GM23338 (cell line): ENCODE results near the gene DENND5B. TPM values are rescaled to one million over a fixed set of nuclear protein-coding genes. Genes with fewer than 3 reads are reported as not detected.
A peak's percentile ranks its signal among the peaks of the same experiment; 100 is the strongest.

Experiments used
- ATAC-seq: fragments of 200-7000 bp; cut with Tn5 transposase; 3 replicates; pipeline ENCODE4 v1.9.1; 2020
- DNase-seq: peaks from one replicate; pipeline ENCODE4 v3.0.0-alpha.2; 2015; ENCODE audit warnings: low spot score
- H2AFZ ChIP-seq: fragments of 200-600 bp; sonication (generic); 2 replicates; pipeline ENCODE4 v1.8.0; 2016; ENCODE audit warnings: antibody characterized with exemption, mild to moderate bottlenecking, moderate library complexity
- H3F3A ChIP-seq: fragments of 200-600 bp; sonication (generic); replicated peaks from 2 replicates; pipeline ENCODE4 v1.8.0; 2017; ENCODE audit warnings: antibody characterized with exemption, mixed run types, low read depth
- H3K27ac ChIP-seq: fragments of 200-600 bp; sonication (generic); 2 replicates; pipeline ENCODE4 v1.6.1; 2016; ENCODE audit warnings: low read depth
- H3K27me3 ChIP-seq: fragments of 200-600 bp; sonication (generic); 2 replicates; pipeline ENCODE4 v1.8.0; 2016; ENCODE audit warnings: mild to moderate bottlenecking, mixed run types, moderate library complexity; ENCODE audit not compliant: insufficient read depth
- H3K36me3 ChIP-seq: fragments of 200-600 bp; sonication (generic); 2 replicates; pipeline ENCODE4 v1.8.0; 2016; ENCODE audit warnings: mild to moderate bottlenecking; ENCODE audit not compliant: insufficient read depth
- H3K4me1 ChIP-seq: fragments of 200-600 bp; sonication (generic); 2 replicates; pipeline ENCODE4 v1.8.0; 2016; ENCODE audit warnings: mild to moderate bottlenecking, moderate library complexity; ENCODE audit not compliant: insufficient read depth
- H3K4me2 ChIP-seq: fragments of 200-600 bp; sonication (generic); 2 replicates; pipeline ENCODE4 v1.7.1; 2017; ENCODE audit warnings: mixed run types
- H3K4me3 ChIP-seq: fragments of 200-600 bp; sonication (generic); 2 replicates; pipeline ENCODE4 v1.6.1; 2016; ENCODE audit warnings: mixed run types
- H3K79me2 ChIP-seq: fragments of 200-600 bp; sonication (generic); replicated peaks from 2 replicates; pipeline ENCODE4 v1.8.0; 2017; ENCODE audit warnings: mild to moderate bottlenecking; ENCODE audit not compliant: insufficient read depth
- H3K9me2 ChIP-seq: fragments of 200-600 bp; sonication (generic); 2 replicates; pipeline ENCODE4 v1.8.0; 2017; ENCODE audit not compliant: insufficient read depth
- H4K20me1 ChIP-seq: fragments of 200-600 bp; sonication (generic); replicated peaks from 2 replicates; pipeline ENCODE4 v1.8.0; 2017; ENCODE audit warnings: mild to moderate bottlenecking; ENCODE audit not compliant: insufficient read depth
- H3K27ac Mint-ChIP-seq: 2 replicates; pipeline ENCODE4 v1.8.0; 2020; ENCODE audit warnings: inconsistent platforms, mild to moderate bottlenecking, moderate library complexity, mixed read lengths
- H3K27me3 Mint-ChIP-seq: 3 replicates; pipeline ENCODE4 v1.8.0; 2022; ENCODE audit warnings: low read depth, mild to moderate bottlenecking, moderate library complexity, mixed read lengths, inconsistent platforms; ENCODE audit not compliant: insufficient read depth, poor library complexity
- H3K36me3 Mint-ChIP-seq: 3 replicates; pipeline ENCODE4 v1.8.0; 2021; ENCODE audit warnings: low read depth, mild to moderate bottlenecking, inconsistent platforms, moderate library complexity, mixed read lengths
- H3K4me1 Mint-ChIP-seq: 3 replicates; pipeline ENCODE4 v1.8.0; 2020; ENCODE audit warnings: mild to moderate bottlenecking, inconsistent platforms, mixed read lengths
- H3K4me3 Mint-ChIP-seq: 3 replicates; pipeline ENCODE4 v1.8.0; 2021; ENCODE audit warnings: moderate library complexity, mild to moderate bottlenecking, inconsistent platforms, mixed read lengths
- H3K9me3 Mint-ChIP-seq: 3 replicates; pipeline ENCODE4 v1.8.0; 2020; ENCODE audit warnings: moderate library complexity, mild to moderate bottlenecking, inconsistent platforms, mixed read lengths
- CTCF ChIP-seq, 2 experiments: fragments of 200-600 bp in 1 of 2; sonication (generic) in 1 of 2; conservative IDR thresholded peaks; 2 replicates each; pipeline versions ENCODE4 v1.5.1 to v1.6.1; 2016 to 2017; ENCODE audit warnings: antibody characterized with exemption in 2 of 2, low read depth in 2 of 2, mild to moderate bottlenecking in 2 of 2, moderate library complexity in 1 of 2
- EZH2 ChIP-seq: fragments of 200-600 bp; sonication (generic); IDR thresholded peaks from one replicate; pipeline ENCODE4 v1.8.0; 2017; ENCODE audit warnings: antibody characterized with exemption, mild to moderate bottlenecking, low read depth; ENCODE audit not compliant: unreplicated experiment
- EZH2phosphoT487 ChIP-seq: fragments of 200-600 bp; sonication (generic); IDR thresholded peaks from one replicate; pipeline ENCODE4 v1.8.1; 2018; ENCODE audit warnings: antibody characterized with exemption; ENCODE audit not compliant: unreplicated experiment
- JUNB ChIP-seq: IDR thresholded peaks from one replicate; pipeline ENCODE4 v1.6.1; 2016; ENCODE audit warnings: antibody characterized with exemption; ENCODE audit not compliant: unreplicated experiment
- NANOG ChIP-seq: IDR thresholded peaks from 2 replicates; pipeline ENCODE4 v1.6.1; 2016; ENCODE audit warnings: antibody characterized with exemption, borderline replicate concordance
- POLR2AphosphoS5 ChIP-seq: IDR thresholded peaks from 2 replicates; pipeline ENCODE4 v1.6.1; 2016; ENCODE audit warnings: antibody characterized with exemption, low read depth
- STAT1 ChIP-seq: IDR thresholded peaks from one replicate; pipeline ENCODE4 v1.6.1; 2016; ENCODE audit warnings: antibody characterized with exemption; ENCODE audit not compliant: unreplicated experiment
- ZNF114 ChIP-seq: fragments of 250-450 bp; sonication (Bioruptor Pico); IDR thresholded peaks from 2 replicates; pipeline ENCODE4 v1.5.0; 2020; ENCODE audit warnings: mild to moderate bottlenecking, moderate library complexity
- ZNF331 ChIP-seq: fragments of 250-450 bp; sonication (Bioruptor Pico); IDR thresholded peaks from 2 replicates; pipeline ENCODE4 v1.5.0; 2020; ENCODE audit warnings: low read depth, mild to moderate bottlenecking, moderate library complexity
- polyA plus RNA-seq: library from polyadenylated mRNA; unstranded; fragments of >200 nt; fragmentation: Nextera tagmentation; extraction: Ambion mirVana; gene quantifications from 2 replicates; pipeline ENCODE4 v1.2.1, GENCODE V29; 2016
- total RNA-seq: library from RNA; depleted of rRNA; stranded (reverse); fragments of >200 nt; shearing (Covaris generic); gene quantifications from 2 replicates; pipeline ENCODE4 v1.2.3, GENCODE V29; 2014
- TF ChIP-seq, protein P1 (sequence below): fragments of 250-450 bp; sonication (Bioruptor Pico); IDR thresholded peaks from 2 replicates; pipeline ENCODE4 v1.5.0; 2020; ENCODE audit warnings: mild to moderate bottlenecking, moderate library complexity
- TF ChIP-seq, protein P2 (sequence below): IDR thresholded peaks from one replicate; pipeline ENCODE4 v1.6.1; 2018; ENCODE audit warnings: antibody characterized with exemption; ENCODE audit not compliant: unreplicated experiment

The DENND5B gene
- total and polyA plus RNA-seq, 2 experiments from 2014 or later, result 6.5 to 17.2 TPM

DNA sequence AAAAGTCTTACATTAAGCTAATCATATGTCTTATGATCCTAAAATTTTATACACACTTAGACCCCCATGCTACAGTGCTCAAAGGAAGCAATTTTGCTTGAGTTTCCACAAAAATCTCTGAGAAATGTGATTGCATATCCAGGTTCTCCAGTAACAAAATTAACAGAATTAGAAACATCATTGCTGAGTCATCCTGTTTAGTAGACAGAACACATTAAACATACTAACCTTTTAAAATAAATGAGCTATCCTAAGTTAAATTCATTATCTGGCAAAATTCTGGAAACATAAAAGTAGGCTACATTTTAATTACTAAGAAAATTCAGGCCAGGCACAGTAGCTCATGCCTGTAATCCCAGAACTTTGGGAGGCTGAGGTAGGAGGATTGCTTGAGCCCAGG lies 94.7 kb downstream of the DENND5B start:
- Mint-ChIP-seq H3K9me3 (no peaks in the 10 kb centered on the region), H3K27me3 (peaks cover 15% of the 10 kb centered on the region), H3K4me1 (peaks cover 46% of the 10 kb centered on the region), H3K36me3 (peaks cover 19% of the 10 kb centered on the region), H3K27ac (no peak overlapping the region), H3K4me3 (no peak overlapping the region)
- no peak for TF ChIP-seq STAT1
- TF ChIP-seq POLR2AphosphoS5, result no peak
- no peak for TF ChIP-seq CTCF (conservative IDR thresholded peaks at IDR 0.05; ENCODE audit: low read depth in 2 of 2)
- TF ChIP-seq ZNF331, result no peak
- no peak for TF ChIP-seq EZH2phosphoT487
- TF ChIP-seq EZH2, result no peak
- no peak for TF ChIP-seq ZNF114
- TF ChIP-seq JUNB, result no peak
- TF ChIP-seq, protein P1, sequence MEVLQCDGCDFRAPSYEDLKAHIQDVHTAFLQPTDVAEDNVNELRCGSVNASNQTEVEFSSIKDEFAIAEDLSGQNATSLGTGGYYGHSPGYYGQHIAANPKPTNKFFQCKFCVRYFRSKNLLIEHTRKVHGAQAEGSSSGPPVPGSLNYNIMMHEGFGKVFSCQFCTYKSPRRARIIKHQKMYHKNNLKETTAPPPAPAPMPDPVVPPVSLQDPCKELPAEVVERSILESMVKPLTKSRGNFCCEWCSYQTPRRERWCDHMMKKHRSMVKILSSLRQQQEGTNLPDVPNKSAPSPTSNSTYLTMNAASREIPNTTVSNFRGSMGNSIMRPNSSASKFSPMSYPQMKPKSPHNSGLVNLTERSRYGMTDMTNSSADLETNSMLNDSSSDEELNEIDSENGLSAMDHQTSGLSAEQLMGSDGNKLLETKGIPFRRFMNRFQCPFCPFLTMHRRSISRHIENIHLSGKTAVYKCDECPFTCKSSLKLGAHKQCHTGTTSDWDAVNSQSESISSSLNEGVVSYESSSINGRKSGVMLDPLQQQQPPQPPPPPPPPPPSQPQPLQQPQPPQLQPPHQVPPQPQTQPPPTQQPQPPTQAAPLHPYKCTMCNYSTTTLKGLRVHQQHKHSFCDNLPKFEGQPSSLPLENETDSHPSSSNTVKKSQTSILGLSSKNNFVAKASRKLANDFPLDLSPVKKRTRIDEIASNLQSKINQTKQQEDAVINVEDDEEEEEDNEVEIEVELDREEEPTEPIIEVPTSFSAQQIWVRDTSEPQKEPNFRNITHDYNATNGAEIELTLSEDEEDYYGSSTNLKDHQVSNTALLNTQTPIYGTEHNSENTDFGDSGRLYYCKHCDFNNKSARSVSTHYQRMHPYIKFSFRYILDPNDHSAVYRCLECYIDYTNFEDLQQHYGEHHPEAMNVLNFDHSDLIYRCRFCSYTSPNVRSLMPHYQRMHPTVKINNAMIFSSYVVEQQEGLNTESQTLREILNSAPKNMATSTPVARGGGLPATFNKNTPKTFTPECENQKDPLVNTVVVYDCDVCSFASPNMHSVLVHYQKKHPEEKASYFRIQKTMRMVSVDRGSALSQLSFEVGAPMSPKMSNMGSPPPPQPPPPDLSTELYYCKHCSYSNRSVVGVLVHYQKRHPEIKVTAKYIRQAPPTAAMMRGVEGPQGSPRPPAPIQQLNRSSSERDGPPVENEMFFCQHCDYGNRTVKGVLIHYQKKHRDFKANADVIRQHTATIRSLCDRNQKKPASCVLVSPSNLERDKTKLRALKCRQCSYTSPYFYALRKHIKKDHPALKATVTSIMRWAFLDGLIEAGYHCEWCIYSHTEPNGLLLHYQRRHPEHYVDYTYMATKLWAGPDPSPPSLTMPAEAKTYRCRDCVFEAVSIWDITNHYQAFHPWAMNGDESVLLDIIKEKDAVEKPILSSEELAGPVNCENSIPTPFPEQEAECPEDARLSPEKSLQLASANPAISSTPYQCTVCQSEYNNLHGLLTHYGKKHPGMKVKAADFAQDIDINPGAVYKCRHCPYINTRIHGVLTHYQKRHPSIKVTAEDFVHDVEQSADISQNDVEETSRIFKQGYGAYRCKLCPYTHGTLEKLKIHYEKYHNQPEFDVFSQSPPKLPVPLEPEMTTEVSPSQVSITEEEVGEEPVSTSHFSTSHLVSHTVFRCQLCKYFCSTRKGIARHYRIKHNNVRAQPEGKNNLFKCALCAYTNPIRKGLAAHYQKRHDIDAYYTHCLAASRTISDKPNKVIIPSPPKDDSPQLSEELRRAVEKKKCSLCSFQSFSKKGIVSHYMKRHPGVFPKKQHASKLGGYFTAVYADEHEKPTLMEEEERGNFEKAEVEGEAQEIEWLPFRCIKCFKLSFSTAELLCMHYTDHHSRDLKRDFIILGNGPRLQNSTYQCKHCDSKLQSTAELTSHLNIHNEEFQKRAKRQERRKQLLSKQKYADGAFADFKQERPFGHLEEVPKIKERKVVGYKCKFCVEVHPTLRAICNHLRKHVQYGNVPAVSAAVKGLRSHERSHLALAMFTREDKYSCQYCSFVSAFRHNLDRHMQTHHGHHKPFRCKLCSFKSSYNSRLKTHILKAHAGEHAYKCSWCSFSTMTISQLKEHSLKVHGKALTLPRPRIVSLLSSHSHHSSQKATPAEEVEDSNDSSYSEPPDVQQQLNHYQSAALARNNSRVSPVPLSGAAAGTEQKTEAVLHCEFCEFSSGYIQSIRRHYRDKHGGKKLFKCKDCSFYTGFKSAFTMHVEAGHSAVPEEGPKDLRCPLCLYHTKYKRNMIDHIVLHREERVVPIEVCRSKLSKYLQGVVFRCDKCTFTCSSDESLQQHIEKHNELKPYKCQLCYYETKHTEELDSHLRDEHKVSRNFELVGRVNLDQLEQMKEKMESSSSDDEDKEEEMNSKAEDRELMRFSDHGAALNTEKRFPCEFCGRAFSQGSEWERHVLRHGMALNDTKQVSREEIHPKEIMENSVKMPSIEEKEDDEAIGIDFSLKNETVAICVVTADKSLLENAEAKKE, result no peak
- TF ChIP-seq NANOG, result no peak
- TF ChIP-seq, protein P2, sequence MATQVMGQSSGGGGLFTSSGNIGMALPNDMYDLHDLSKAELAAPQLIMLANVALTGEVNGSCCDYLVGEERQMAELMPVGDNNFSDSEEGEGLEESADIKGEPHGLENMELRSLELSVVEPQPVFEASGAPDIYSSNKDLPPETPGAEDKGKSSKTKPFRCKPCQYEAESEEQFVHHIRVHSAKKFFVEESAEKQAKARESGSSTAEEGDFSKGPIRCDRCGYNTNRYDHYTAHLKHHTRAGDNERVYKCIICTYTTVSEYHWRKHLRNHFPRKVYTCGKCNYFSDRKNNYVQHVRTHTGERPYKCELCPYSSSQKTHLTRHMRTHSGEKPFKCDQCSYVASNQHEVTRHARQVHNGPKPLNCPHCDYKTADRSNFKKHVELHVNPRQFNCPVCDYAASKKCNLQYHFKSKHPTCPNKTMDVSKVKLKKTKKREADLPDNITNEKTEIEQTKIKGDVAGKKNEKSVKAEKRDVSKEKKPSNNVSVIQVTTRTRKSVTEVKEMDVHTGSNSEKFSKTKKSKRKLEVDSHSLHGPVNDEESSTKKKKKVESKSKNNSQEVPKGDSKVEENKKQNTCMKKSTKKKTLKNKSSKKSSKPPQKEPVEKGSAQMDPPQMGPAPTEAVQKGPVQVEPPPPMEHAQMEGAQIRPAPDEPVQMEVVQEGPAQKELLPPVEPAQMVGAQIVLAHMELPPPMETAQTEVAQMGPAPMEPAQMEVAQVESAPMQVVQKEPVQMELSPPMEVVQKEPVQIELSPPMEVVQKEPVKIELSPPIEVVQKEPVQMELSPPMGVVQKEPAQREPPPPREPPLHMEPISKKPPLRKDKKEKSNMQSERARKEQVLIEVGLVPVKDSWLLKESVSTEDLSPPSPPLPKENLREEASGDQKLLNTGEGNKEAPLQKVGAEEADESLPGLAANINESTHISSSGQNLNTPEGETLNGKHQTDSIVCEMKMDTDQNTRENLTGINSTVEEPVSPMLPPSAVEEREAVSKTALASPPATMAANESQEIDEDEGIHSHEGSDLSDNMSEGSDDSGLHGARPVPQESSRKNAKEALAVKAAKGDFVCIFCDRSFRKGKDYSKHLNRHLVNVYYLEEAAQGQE, result no peak
- no peaks in the 10 kb centered on the region for H3K27me3 ChIP-seq
- H4K20me1 ChIP-seq, result no peaks in the 10 kb centered on the region
- H3K4me2 ChIP-seq, result no peak overlapping the region
- peaks cover 31% of the 10 kb centered on the region for H3K4me1 ChIP-seq
- no peak for DNase-seq
- H2AFZ ChIP-seq, result no peak overlapping the region
- no peaks in the 10 kb centered on the region for H3K36me3 ChIP-seq
- H3F3A ChIP-seq, result no peaks in the 10 kb centered on the region
- no peaks in the 10 kb centered on the region for H3K9me2 ChIP-seq
- H3K27ac ChIP-seq, result peak overlapping the region; percentile 20; the same call in 1 of the 2 replicates
- H3K79me2 ChIP-seq, result peaks cover 6% of the 10 kb centered on the region
- ATAC-seq, result no peak
- H3K4me3 ChIP-seq, result no peak overlapping the region
